Medulla oblongata (tissue), 1 donor: Measurements from ENCODE around the gene ZNF821.
"Not testable (repeated sequence)": the region's sequence is repeated elsewhere in the genome, so short reads cannot be mapped to it uniquely, and the experiment has no call there.

Source experiments
- DNase-seq: peaks from one replicate; pipeline ENCODE4 v3.0.0-alpha.2; 2015; ENCODE audit errors: extremely low spot score

Gene ZNF821

DNA sequence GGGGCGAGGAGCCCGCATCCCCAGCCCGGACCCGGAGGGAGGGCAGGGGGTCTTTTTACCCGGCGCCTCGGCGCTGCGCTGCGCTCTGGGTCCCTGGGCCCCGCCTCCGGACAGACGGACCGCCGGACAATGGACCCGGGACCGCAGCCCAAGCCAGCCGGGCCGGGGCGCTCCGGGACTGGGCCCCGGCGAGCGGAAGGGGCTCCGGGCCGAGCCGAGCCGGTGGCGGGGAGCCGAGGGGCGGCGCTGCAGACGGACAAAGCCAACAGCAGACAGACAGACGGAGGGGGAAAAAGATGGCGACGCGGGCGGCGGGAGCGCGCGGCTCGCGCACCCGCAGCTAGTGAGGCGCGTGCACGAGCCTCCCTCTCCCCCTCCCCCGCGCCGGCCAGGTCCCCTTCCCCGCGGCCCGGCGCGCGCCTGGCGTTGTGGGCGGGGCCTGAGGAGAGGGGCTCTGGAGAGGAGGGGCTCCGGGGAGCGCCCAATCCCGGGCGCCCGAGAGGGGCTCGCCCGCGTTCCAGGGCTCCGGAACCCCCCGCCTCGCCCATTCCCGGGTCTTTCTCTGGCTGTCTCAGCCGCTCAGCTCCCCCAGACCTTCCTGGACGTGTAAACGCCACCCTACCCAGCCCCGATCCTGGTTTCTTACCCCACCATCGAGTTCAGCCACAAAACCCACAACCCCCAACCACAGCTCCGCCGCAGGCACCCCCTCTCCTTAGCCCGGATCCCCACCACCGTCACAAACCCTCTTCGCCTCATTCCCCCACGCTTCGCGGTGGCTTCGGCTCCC lies at the start of gene ZNF821:
Gene ZNF821 (minus strand): TSS at position 334 of the 790 bp plus-strand sequence. CDS start 4,236 bp downstream, outside the sequence.
- DNase-seq: peak; percentile 91

DNA sequence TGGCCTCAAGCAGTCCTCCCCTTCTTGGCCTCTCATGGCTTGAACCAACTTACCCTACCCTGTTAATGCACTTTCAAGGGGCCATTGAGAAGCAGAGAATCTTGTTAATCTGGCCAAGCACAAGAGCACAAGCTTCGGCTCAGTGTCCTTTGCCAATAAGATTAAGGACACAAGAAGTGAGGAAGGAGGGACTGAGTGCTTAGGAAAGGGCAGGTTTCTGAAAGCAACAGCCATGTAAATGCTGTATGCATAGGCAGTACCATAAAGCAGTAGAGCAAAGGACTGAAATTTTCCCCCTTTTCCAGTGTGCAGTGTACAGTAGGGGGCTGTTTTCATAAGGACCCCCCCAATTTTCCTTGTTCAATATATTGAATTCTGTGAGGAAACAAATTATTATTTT lies 49.0 kb upstream of the ZNF821 start:
- DNase-seq: no peak

GRCh38 chr16:71931599-71931998 lies 47.6 kb upstream of the ZNF821 start:
- no peak for DNase-seq

DNA sequence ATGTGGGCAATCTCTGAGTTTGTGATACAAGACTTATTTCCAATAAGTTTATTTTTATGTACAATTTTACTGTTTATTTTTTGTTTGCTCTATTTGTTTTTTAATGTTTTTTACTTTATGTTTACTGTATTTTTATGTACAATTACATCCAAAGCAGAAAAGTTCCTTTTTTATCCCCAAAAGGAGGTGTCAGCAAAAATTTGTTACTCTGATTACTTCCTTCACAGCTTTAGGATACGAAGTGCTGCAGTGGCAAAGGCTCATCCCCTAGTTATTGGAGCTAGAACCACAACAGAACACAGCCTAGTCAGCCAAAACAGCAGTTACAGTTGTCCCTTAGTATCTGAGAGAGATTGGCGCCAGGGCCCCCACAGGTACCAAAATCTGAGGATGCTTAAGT lies 47.0 kb upstream of the ZNF821 start:
- DNase-seq: no peak

DNA sequence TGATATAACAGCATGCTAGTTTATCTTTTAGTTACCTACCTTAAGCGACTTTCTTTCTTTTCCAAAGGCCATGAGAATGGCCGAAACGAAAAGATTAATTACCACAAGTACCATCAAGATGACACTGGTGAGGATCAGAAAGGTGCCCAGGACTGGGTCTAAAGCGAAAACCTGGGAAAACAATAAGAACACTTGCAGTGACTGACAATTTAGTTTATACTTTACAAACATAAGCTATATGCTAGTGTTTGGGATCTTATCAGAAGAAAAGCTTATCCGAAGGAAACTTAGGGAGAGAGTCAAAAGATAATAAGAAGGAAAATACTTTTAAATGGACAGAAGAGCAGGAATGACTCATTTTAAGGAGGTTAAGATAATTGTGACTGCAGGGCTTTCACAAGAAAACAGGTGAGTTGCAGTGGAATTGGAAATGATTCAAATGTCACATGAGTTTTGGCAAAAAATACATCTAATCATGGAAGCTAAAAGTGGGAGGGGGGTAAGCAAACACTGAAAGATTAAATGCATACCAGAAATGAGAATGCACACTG lies 46.1 kb upstream of the ZNF821 start:
- DNase-seq: no peak

DNA sequence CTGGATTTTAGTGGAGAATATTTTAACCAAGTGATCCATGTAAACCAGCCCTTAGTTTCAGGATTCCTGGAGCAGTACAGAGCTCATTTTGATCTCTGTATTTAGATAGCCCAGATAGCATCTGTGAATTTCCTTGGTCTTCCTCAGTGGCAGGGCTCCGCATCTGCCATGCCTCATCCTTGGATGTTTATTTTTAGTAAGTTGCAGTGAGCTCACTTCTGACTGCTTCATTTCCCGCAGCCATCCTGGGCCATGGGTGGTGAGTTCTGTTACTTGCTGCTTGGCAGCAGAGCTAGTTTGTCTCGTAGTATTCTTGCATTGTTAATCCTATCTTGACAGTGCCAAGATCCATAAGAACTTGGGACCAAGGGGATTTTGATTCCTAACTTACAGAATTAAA lies 45.1 kb upstream of the ZNF821 start:
- no peak for DNase-seq

DNA sequence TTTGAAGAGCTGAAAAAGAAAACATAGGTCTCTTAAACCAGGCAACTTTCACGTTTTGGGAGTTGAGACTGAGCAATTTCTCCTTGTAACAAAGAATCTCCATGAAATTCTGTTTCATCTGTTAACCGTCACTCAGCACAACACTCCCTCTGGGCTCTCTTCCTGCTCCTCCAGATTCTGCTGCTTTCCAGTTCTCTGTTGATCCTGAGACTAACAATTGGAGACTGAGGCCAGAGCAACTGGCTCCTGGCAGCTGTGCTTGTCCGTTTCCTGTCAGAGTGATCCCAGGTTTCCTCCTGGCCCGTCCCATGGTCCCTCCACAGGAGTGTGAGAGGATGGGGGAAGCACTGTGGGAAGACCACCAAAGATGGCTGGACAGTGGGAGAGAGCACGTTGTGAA lies 43.8 kb upstream of the ZNF821 start:
- DNase-seq: peak; percentile 29

- DNase-seq: peak; percentile 26
Observed at GRCh38 chr16:71927383-71927782, 43.4 kb upstream of the ZNF821 start.

GRCh38 chr16:71924710-71925109 lies 40.7 kb upstream of the ZNF821 start:
- no peak for DNase-seq

GRCh38 chr16:71923941-71924690 lies 40.1 kb upstream of the ZNF821 start:
- no peak for DNase-seq

DNA sequence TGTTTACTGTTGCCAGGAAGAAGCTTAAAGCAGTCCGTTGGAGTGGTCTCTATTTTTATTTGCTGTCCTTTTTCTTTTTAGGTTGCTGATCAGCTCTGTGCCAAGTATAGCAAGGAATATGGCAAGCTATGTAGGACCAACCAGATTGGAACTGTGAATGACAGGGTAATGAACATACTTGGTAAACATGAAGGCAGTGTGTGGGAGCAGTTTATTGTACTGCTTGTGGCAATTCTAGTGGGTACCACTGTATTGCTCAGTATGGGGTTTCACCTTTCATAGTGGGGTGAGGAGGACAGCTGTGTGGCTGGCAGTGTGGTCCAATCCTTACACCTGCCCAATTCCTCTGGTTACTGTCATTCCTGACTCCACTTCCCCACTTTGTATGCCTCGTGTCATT lies 36.7 kb upstream of the ZNF821 start:
- DNase-seq: no peak

GRCh38 chr16:71919035-71919434 lies 35.1 kb upstream of the ZNF821 start:
- peak; percentile 55 for DNase-seq

GRCh38 chr16:71917900-71918299 lies 33.9 kb upstream of the ZNF821 start:
- no peak for DNase-seq

GRCh38 chr16:71916397-71916920 lies 32.5 kb upstream of the ZNF821 start:
- DNase-seq: peak; percentile 30

- DNase-seq: no peak
Observed at GRCh38 chr16:71915350-71915749, 31.4 kb upstream of the ZNF821 start.

GRCh38 chr16:71914802-71915201 lies 30.8 kb upstream of the ZNF821 start:
- DNase-seq: no peak

- no peak for DNase-seq
Observed at GRCh38 chr16:71912534-71913275, 28.7 kb upstream of the ZNF821 start.

- no peak for DNase-seq
Observed at GRCh38 chr16:71911121-71911520, 27.1 kb upstream of the ZNF821 start.

GRCh38 chr16:71905765-71906164 lies 21.8 kb upstream of the ZNF821 start:
- DNase-seq: not testable (repeated sequence)

GRCh38 chr16:71904239-71904638 lies 20.3 kb upstream of the ZNF821 start:
- no peak for DNase-seq

DNA sequence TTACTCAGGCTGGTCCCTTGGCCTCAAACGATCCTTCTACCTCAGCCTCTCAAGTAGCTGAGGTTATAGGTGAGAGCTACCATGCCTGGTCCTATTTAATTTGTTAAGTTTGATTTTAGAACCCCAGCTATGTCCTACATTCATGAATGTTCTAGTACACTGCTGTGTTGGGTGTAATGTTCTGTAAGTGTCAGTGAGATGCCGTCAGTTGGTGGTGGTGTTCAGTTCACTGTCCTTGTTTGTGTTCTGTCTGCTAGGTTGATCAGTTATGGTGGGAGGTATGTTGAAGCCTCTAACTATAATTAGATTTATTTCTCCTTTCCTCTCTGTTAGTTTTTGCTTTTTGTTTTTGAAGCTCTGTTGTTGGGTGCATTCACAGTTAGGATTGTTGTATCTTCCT lies 19.6 kb upstream of the ZNF821 start:
- no peak for DNase-seq
